GM13976 (cell line): ENCODE measurements around the gene SOWAHA.
"Not testable (repeated sequence)": the region's sequence is repeated elsewhere in the genome, so short reads cannot be mapped to it uniquely, and the experiment has no call there.

ENCODE experiments used
- DNase-seq: peaks from one replicate; pipeline ENCODE4 v3.0.0; 2012; ENCODE audit warnings: low spot score
- CTCF ChIP-seq: IDR thresholded peaks from 2 replicates; pipeline ENCODE4 v1.5.1; 2012; ENCODE audit warnings: borderline replicate concordance, mild to moderate bottlenecking; ENCODE audit not compliant: insufficient read depth; ENCODE audit errors: extremely low read depth, missing control alignments, control extremely low read depth
- in situ Hi-C: fragments of 300-500 bp; cut with MboI; formaldehyde crosslinking; loops from one replicate; pipeline ENCODE4 v1.12.0; 2022; ENCODE audit warnings: low sequenced_read_pairs, mixed read lengths, inconsistent platforms; ENCODE audit not compliant: unreplicated experiment

SOWAHA gene

DNA sequence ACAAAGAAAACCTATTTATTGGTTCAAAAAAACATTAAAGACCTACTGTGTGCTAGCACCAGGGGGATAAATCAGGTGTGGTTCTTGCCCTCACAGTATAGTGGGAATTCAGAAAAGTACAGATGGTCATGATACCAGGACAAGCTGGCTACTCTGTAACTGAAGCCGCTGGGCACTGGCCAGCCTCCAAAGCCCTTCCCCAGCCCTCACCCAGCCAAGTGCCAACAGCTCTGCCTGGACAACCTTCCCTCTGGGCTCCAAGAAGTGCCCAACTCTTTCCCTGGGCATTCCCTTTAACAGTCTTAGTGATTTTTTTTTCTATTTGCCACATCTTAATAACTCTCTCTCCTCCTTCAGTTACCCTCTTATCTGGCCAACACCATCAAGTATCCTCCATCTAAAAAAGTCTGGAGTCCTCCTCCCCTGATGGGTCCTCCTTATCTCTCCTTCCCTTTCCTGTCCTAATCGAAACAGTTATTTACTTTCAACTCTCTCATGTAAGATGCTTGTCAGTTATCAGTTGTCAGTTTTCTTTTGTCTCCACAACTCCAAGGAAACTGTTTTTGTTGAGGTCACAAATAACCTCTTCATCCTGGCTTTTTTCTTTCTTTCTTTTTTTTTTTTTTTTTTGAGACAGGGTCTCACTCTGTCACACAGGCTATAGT, 22.8 kb upstream of the SOWAHA start:
- in situ Hi-C loops, result no loop called here
- no peak for DNase-seq
- no peak for TF ChIP-seq CTCF

- TF ChIP-seq CTCF, result no peak
- no peak for DNase-seq
- in situ Hi-C loops, result no loop called here
These were observed 22.1 kb upstream of the SOWAHA start for GRCh38 chr5:132791026-132791425.

GRCh38 chr5:132797651-132798050, 15.5 kb upstream of the SOWAHA start:
- DNase-seq, result no peak
- in situ Hi-C loops, result no loop called here
- no peak for TF ChIP-seq CTCF

- in situ Hi-C loops, result no loop called here
- no peak for DNase-seq
- no peak for TF ChIP-seq CTCF
These were observed 13.7 kb upstream of the SOWAHA start for GRCh38 chr5:132799392-132799791.

DNA sequence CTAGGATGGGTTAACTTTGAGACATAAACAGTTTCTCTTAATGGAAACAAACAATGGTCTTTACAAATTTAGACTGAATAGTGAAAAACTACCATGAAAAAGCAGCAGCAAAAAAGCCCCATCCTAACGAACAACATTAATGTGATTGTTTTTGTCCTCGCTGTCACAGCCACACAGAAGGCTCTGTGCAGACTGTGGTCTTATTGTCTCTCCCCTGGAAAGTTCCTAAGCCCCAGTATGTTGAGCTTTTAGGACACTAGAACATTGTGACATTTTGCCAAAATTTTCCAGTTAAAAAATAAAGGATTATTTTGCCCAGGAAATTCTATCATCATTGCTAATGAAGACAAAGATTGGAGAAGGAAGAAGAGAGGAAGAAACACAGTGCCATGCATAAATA, 12.6 kb upstream of the SOWAHA start:
- TF ChIP-seq CTCF, result no peak
- in situ Hi-C loops, result no loop called here
- DNase-seq, result no peak

DNA sequence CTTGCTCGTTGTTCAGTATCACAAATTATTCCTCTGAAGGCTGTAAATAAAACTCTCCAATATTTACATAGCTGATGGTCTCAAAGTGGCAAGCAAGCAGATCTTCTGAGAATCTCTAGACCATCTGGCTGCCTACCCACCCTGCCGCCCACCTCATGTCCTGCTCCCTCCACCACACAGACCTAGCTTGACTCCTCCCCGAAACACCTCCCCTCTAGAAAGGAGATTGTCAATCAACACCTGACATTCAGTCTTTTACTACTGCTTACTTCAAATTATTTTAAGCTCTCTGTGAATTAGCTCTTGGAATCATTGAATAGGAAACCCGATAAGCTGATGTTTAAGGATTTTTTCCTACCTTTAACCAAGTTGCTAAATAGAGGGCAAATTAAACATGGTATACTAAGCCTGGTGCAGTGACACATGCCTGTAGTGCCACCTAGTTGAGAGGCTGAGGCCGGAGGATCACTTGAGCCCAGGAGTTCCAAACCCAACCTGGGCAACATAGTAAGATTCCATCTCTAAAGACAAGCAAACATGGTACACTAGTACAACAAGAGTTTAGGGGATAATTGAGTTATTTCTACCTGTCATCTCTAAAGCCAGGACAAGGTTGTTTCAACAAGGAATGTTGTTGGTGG, 10.9 kb upstream of the SOWAHA start:
- DNase-seq, result no peak
- in situ Hi-C loops, result no loop called here
- TF ChIP-seq CTCF, result no peak

DNA sequence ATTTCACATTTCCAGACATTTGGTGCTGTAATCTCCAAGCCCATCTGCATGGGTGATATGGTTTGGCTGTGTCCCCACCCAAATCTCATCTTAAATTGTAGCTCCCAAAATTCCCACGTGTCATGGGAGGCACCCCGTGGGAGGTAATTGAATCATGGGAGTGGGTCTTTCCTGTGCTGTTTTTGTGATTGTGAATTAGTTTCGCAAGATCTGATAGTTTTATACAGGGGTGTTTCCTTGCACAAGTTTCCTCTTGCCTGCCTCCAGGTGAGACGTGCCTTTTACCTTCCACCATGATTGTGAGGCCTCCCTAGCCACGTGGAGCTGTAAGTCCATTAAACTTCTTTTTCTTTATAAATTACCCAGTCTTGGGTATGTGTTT, 10.4 kb upstream of the SOWAHA start:
- DNase-seq, in situ Hi-C loops: not testable (repeated sequence)

GRCh38 chr5:132804219-132804618, 8.9 kb upstream of the SOWAHA start:
- in situ Hi-C loops, DNase-seq: not testable (repeated sequence)

- in situ Hi-C loops, DNase-seq: not testable (repeated sequence)
These were observed 7.2 kb upstream of the SOWAHA start for GRCh38 chr5:132805872-132806271.

GRCh38 chr5:132806804-132807162, 6.3 kb upstream of the SOWAHA start:
- DNase-seq, in situ Hi-C loops: not testable (repeated sequence)
